GM19043 (cell line): ENCODE data around the gene ZGPAT.

Source experiments
- ATAC-seq: cut with Tn5 transposase; IDR thresholded peaks from one replicate; pipeline ENCODE4 v1.9.1; 2021; ENCODE audit warnings: low read depth; ENCODE audit not compliant: unreplicated experiment

ZGPAT gene

GRCh38 chr20:63691711-63692435 lies 16.0 kb upstream of the ZGPAT start:
- ATAC-seq: no peak

GRCh38 chr20:63692436-63693082 lies 15.3 kb upstream of the ZGPAT start:
- no peak for ATAC-seq

- no peak for ATAC-seq
These were observed 14.6 kb upstream of the ZGPAT start for GRCh38 chr20:63693083-63693732.

GRCh38 chr20:63693733-63694583 lies 13.9 kb upstream of the ZGPAT start:
- no peak for ATAC-seq

GRCh38 chr20:63694584-63695423 lies 13.0 kb upstream of the ZGPAT start:
- no peak for ATAC-seq

GRCh38 chr20:63695424-63696305 lies 12.2 kb upstream of the ZGPAT start:
- ATAC-seq: no peak

- ATAC-seq: no peak
These were observed 11.6 kb upstream of the ZGPAT start for GRCh38 chr20:63696306-63696627.

GRCh38 chr20:63696628-63697356 lies 11.0 kb upstream of the ZGPAT start, which contains the start of gene TNFRSF6B:
TSS of gene TNFRSF6B (plus strand) at chr20:63696652. CDS start at chr20:63696768, 116 bp downstream.
- ATAC-seq: no peak

- ATAC-seq: no peak
These were observed 10.4 kb upstream of the ZGPAT start for GRCh38 chr20:63697357-63697867.

- ATAC-seq: no peak
These were observed 9.8 kb upstream of the ZGPAT start for GRCh38 chr20:63697868-63698545.

- ATAC-seq: no peak
These were observed 8.9 kb upstream of the ZGPAT start for GRCh38 chr20:63698739-63699465.

- no peak for ATAC-seq
These were observed 8.2 kb upstream of the ZGPAT start for GRCh38 chr20:63699466-63700198.

- no peak for ATAC-seq
These were observed 7.4 kb upstream of the ZGPAT start for GRCh38 chr20:63700199-63701050.

GRCh38 chr20:63701051-63701328 lies 6.8 kb upstream of the ZGPAT start:
- ATAC-seq: no peak

- ATAC-seq: no peak
These were observed 6.4 kb upstream of the ZGPAT start for GRCh38 chr20:63701329-63702035.
